Dedifferentiated amniotic fluid mesenchymal stem cell (primary cell): Measurements from ENCODE around the gene COL4A1.

Source experiments
- DNase-seq: peaks from one replicate; pipeline ENCODE4 v3.0.0-alpha.2; 2016; ENCODE audit errors: extremely low spot score

Gene COL4A1

GRCh38 chr13:110221406-110222117, 85.4 kb downstream of the COL4A1 start:
- DNase-seq: no peak

- no peak for DNase-seq
These were observed 86.5 kb downstream of the COL4A1 start for GRCh38 chr13:110220471-110220870.

- no peak for DNase-seq
These were observed 88.3 kb downstream of the COL4A1 start for GRCh38 chr13:110218581-110219201.

GRCh38 chr13:110217811-110218210, 89.1 kb downstream of the COL4A1 start:
- no peak for DNase-seq

GRCh38 chr13:110217085-110217484, 89.9 kb downstream of the COL4A1 start:
- DNase-seq: no peak

GRCh38 chr13:110216398-110217041, 90.4 kb downstream of the COL4A1 start:
- DNase-seq: no peak

- DNase-seq: no peak
These were observed 91.0 kb downstream of the COL4A1 start for GRCh38 chr13:110216006-110216397.

- no peak for DNase-seq
These were observed 91.4 kb downstream of the COL4A1 start for GRCh38 chr13:110215606-110216005.

GRCh38 chr13:110214637-110215036, 92.3 kb downstream of the COL4A1 start:
- no peak for DNase-seq

GRCh38 chr13:110213461-110214074, 93.4 kb downstream of the COL4A1 start:
- DNase-seq: no peak

- DNase-seq: no peak
These were observed 94.4 kb downstream of the COL4A1 start for GRCh38 chr13:110212529-110212928.

GRCh38 chr13:110211735-110212134, 95.2 kb downstream of the COL4A1 start:
- DNase-seq: no peak

GRCh38 chr13:110211046-110211445, 95.9 kb downstream of the COL4A1 start:
- no peak for DNase-seq

GRCh38 chr13:110210604-110210985, 96.4 kb downstream of the COL4A1 start:
- DNase-seq: no peak

GRCh38 chr13:110209950-110210603, 96.9 kb downstream of the COL4A1 start:
- DNase-seq: no peak

GRCh38 chr13:110208116-110208515, 98.8 kb downstream of the COL4A1 start:
- DNase-seq: no peak

- DNase-seq: no peak
These were observed 100.0 kb downstream of the COL4A1 start for GRCh38 chr13:110206996-110207395.

- no peak for DNase-seq
These were observed 100.8 kb downstream of the COL4A1 start for GRCh38 chr13:110206185-110206584.

GRCh38 chr13:110201114-110201513, 105.8 kb downstream of the COL4A1 start:
- no peak for DNase-seq

GRCh38 chr13:110200276-110200870, 106.6 kb downstream of the COL4A1 start:
- no peak for DNase-seq

- DNase-seq: no peak
These were observed 107.7 kb downstream of the COL4A1 start for GRCh38 chr13:110199046-110199831.
